CD14-positive monocyte (primary cell): ENCODE measurements around the gene DIABLO. TPM values are rescaled to one million over a fixed set of nuclear protein-coding genes. Genes with fewer than 3 reads are reported as not detected.

Source experiments
- DNase-seq, 3 donors: peaks; one replicate each; pipeline ENCODE4 v3.0.0-alpha.2; 2011 to 2022
- H2AFZ ChIP-seq: 2 replicates; pipeline ENCODE4 v1.6.0; 2012; ENCODE audit warnings: mild to moderate bottlenecking, low read depth, low read length, inconsistent platforms; ENCODE audit not compliant: insufficient read depth, poor library complexity, severe bottlenecking
- H3K27ac ChIP-seq, 2 donors: 1 replicate in 1 of 2; 2 replicates in 1 of 2; pipeline ENCODE4 v1.5.1; 2012 to 2013; ENCODE audit warnings: low read length in 2 of 2, control low read depth in 1 of 2, inconsistent platforms in 1 of 2, low read depth in 1 of 2, mild to moderate bottlenecking in 1 of 2
- H3K27me3 ChIP-seq, 2 donors: one replicate each; pipeline versions ENCODE4 v1.6.0 to v1.6.1; 2011 to 2013; ENCODE audit warnings: low read length in 2 of 2; ENCODE audit not compliant: control insufficient read depth in 2 of 2, insufficient read depth in 2 of 2
- H3K36me3 ChIP-seq, 2 donors: replicated peaks in 1 of 2; 1 replicate in 1 of 2; 2 replicates in 1 of 2; pipeline versions ENCODE4 v1.5.1 to v1.6.1; 2012 to 2013; ENCODE audit warnings: low read length in 2 of 2, control low read depth in 1 of 2, inconsistent platforms in 1 of 2, mild to moderate bottlenecking in 1 of 2; ENCODE audit not compliant: insufficient read depth in 2 of 2, control insufficient read depth in 1 of 2
- H3K4me1 ChIP-seq, 2 donors: 1 replicate in 1 of 2; 2 replicates in 1 of 2; pipeline versions ENCODE4 v1.5.1 to v1.6.1; 2012 to 2013; ENCODE audit warnings: low read length in 2 of 2, control low read depth in 1 of 2, inconsistent platforms in 1 of 2, mild to moderate bottlenecking in 1 of 2, moderate library complexity in 1 of 2; ENCODE audit not compliant: insufficient read depth in 2 of 2, control insufficient read depth in 1 of 2
- H3K4me2 ChIP-seq: replicated peaks from 2 replicates; pipeline ENCODE3; 2012; ENCODE audit warnings: low read length, moderate library complexity, mild to moderate bottlenecking; ENCODE audit not compliant: poor library complexity, severe bottlenecking; ENCODE audit errors: extremely low read depth
- H3K4me3 ChIP-seq, 3 experiments: fragments of 200-600 bp in 1 of 3; sonication (generic) in 1 of 3; replicated peaks in 1 of 3; 1 replicate in 2 of 3; 2 replicates in 1 of 3; pipeline ENCODE4 v1.5.1; 2011 to 2013; ENCODE audit warnings: low read length in 3 of 3, mild to moderate bottlenecking in 3 of 3, control low read depth in 2 of 3, low read depth in 2 of 3, inconsistent platforms in 1 of 3, moderate library complexity in 1 of 3
- H3K79me2 ChIP-seq: 2 replicates; pipeline ENCODE4 v1.6.0; 2012; ENCODE audit warnings: mild to moderate bottlenecking, control low read depth, inconsistent platforms, low read length, moderate library complexity; ENCODE audit not compliant: insufficient read depth
- H3K9ac ChIP-seq: 2 replicates; pipeline ENCODE4 v1.6.0; 2017; ENCODE audit warnings: low read length, mild to moderate bottlenecking; ENCODE audit not compliant: insufficient read depth, poor library complexity, severe bottlenecking
- H3K9me3 ChIP-seq, 2 donors: replicated peaks in 1 of 2; 1 replicate in 1 of 2; 2 replicates in 1 of 2; pipeline versions ENCODE4 v1.5.1 to v1.6.1; 2012 to 2013; ENCODE audit warnings: low read length in 2 of 2, control low read depth in 1 of 2; ENCODE audit not compliant: control insufficient read depth in 1 of 2, insufficient read depth in 1 of 2
- H4K20me1 ChIP-seq: 2 replicates; pipeline ENCODE4 v1.6.0; 2012; ENCODE audit warnings: mild to moderate bottlenecking, low read length, control low read depth, moderate library complexity; ENCODE audit not compliant: insufficient read depth
- H3K27ac Mint-ChIP-seq, 7 donors: one replicate each; pipeline ENCODE4 v1.8.0; 2020; ENCODE audit warnings: mild to moderate bottlenecking in 7 of 7, mixed read lengths in 7 of 7, moderate library complexity in 6 of 7, inconsistent platforms in 2 of 7
- H3K27me3 Mint-ChIP-seq, 3 donors: one replicate each; pipeline ENCODE4 v1.8.0; 2021 to 2022; ENCODE audit warnings: low read depth in 3 of 3, mild to moderate bottlenecking in 3 of 3, mixed read lengths in 3 of 3, moderate library complexity in 3 of 3, inconsistent platforms in 1 of 3
- H3K36me3 Mint-ChIP-seq, 2 donors: one replicate each; pipeline ENCODE4 v1.8.0; 2020; ENCODE audit warnings: mixed read lengths in 2 of 2, inconsistent platforms in 1 of 2, mild to moderate bottlenecking in 1 of 2
- H3K4me1 Mint-ChIP-seq: one replicate; pipeline ENCODE4 v1.8.0; 2020; ENCODE audit warnings: mild to moderate bottlenecking, mixed read lengths
- H3K4me3 Mint-ChIP-seq, 2 donors: one replicate each; pipeline ENCODE4 v1.8.0; 2020; ENCODE audit warnings: mild to moderate bottlenecking in 2 of 2, mixed read lengths in 2 of 2, moderate library complexity in 1 of 2
- H3K9me3 Mint-ChIP-seq, 7 donors: one replicate each; pipeline ENCODE4 v1.8.0; 2020 to 2022; ENCODE audit warnings: mixed read lengths in 7 of 7, mild to moderate bottlenecking in 6 of 7, moderate library complexity in 6 of 7, inconsistent platforms in 2 of 7
- CTCF ChIP-seq: fragments of 200-600 bp; IDR thresholded peaks from one replicate; pipeline ENCODE4 v1.8.0; 2022; ENCODE audit warnings: antibody characterized with exemption, mild to moderate bottlenecking
- WGBS: methylation state at CpG from one replicate; pipeline ENCODE4 v1.1.5; 2013; ENCODE audit warnings: missing lambda C conversion rate; ENCODE audit not compliant: insufficient coverage; 5-methylcytosine and 5-hydroxymethylcytosine counted together
- intact Hi-C, 2 donors: fragments of 100-400 bp; cut with micrococcal nuclease; formaldehyde crosslinking; loops; one replicate each; pipeline versions ENCODE4 v1.15.0 to v1.15.1; 2023
- polyA plus RNA-seq, 3 donors: library from polyadenylated mRNA; depleted of rRNA in 1 of 3; unstranded in 2 of 3; stranded (reverse) in 1 of 3; fragments of 300-500 nt in 2 of 3; fragments of >200 nt in 1 of 3; fragmentation: Illumina TruSeq in 2 of 3; gene quantifications; 1 replicate in 2 of 3; 2 replicates in 1 of 3; pipeline ENCODE4 v1.2.3, GENCODE V29; 2012 to 2021

Gene DIABLO
- polyA plus RNA-seq, 3 donors: 33.5 to 55.9 (median 51.3) TPM

- Mint-ChIP-seq H3K4me3 (no peak overlapping the region), H3K9me3 (no peaks in the 10 kb centered on the region), H3K27ac (peak overlapping the region in 1 of 7 donors; percentile 70), H3K4me1 (peaks cover 1% of the 10 kb centered on the region), H3K27me3 (peaks cover 0 to 2% (median 0%) of the 10 kb centered on the region in 3 donors), H3K36me3 (peaks cover 66 to 86% of the 10 kb centered on the region in 2 donors)
- no peaks in the 10 kb centered on the region for H3K9me3 ChIP-seq
- H2AFZ ChIP-seq: no peak overlapping the region
- H3K4me3 ChIP-seq: no peak overlapping the region
- WGBS: no CpG with 5 or more reads among the region's 1 CpG
- intact Hi-C loops: no loop called here
- peaks cover 4% of the 10 kb centered on the region for H4K20me1 ChIP-seq
- H3K79me2 ChIP-seq: no peaks in the 10 kb centered on the region
- DNase-seq: no peak
- TF ChIP-seq CTCF: no peak
- no peak overlapping the region for H3K27ac ChIP-seq
- H3K4me1 ChIP-seq: no peaks in the 10 kb centered on the region
- peaks cover 62 to 93% of the 10 kb centered on the region in 2 donors for H3K36me3 ChIP-seq
- no peaks in the 10 kb centered on the region for H3K27me3 ChIP-seq
- no peak overlapping the region for H3K9ac ChIP-seq
- H3K4me2 ChIP-seq: no peak overlapping the region
Measured at GRCh38 chr12:122245553-122245952, 19.7 kb upstream of the DIABLO start.

- no peak for TF ChIP-seq CTCF
- intact Hi-C loops: no loop called here
- no peak overlapping the region for H3K4me3 Mint-ChIP-seq
- H3K27me3 ChIP-seq: no peaks in the 10 kb centered on the region
- DNase-seq: no peak
- peaks cover 65 to 85% of the 10 kb centered on the region in 2 donors for H3K36me3 Mint-ChIP-seq
- peaks cover 61 to 93% of the 10 kb centered on the region in 2 donors for H3K36me3 ChIP-seq
- H4K20me1 ChIP-seq: peaks cover 4% of the 10 kb centered on the region
- H3K4me1 ChIP-seq: no peaks in the 10 kb centered on the region
- no peaks in the 10 kb centered on the region for H3K79me2 ChIP-seq
- no peak overlapping the region for H3K27ac Mint-ChIP-seq
- WGBS: 99% methylated on average over 8 of the region's 11 CpGs
- H3K27me3 Mint-ChIP-seq: peaks cover 0 to 2% (median 0%) of the 10 kb centered on the region in 3 donors
- H3K9ac ChIP-seq: no peak overlapping the region
- no peak overlapping the region for H3K4me3 ChIP-seq
- H3K9me3 Mint-ChIP-seq: no peaks in the 10 kb centered on the region
- no peak overlapping the region for H3K4me2 ChIP-seq
- H3K4me1 Mint-ChIP-seq: peaks cover 1% of the 10 kb centered on the region
- H2AFZ ChIP-seq: no peak overlapping the region
- no peak overlapping the region for H3K27ac ChIP-seq
- no peaks in the 10 kb centered on the region for H3K9me3 ChIP-seq
Measured at GRCh38 chr12:122244565-122245371, 18.9 kb upstream of the DIABLO start.
